ENCODE measurements around the gene TMEM145.
"Not testable (repeated sequence)": the region's sequence is repeated elsewhere in the genome, so short reads cannot be mapped to it uniquely, and the experiment has no call there.

Gene TMEM145

GRCh38 chr19:42339126-42339860 lies 26.2 kb downstream of the TMEM145 start:
- FAIRE-seq, result not testable (repeated sequence)

- FAIRE-seq, result not testable (repeated sequence)
Observed at GRCh38 chr19:42339922-42340321, 26.8 kb downstream of the TMEM145 start.

DNA sequence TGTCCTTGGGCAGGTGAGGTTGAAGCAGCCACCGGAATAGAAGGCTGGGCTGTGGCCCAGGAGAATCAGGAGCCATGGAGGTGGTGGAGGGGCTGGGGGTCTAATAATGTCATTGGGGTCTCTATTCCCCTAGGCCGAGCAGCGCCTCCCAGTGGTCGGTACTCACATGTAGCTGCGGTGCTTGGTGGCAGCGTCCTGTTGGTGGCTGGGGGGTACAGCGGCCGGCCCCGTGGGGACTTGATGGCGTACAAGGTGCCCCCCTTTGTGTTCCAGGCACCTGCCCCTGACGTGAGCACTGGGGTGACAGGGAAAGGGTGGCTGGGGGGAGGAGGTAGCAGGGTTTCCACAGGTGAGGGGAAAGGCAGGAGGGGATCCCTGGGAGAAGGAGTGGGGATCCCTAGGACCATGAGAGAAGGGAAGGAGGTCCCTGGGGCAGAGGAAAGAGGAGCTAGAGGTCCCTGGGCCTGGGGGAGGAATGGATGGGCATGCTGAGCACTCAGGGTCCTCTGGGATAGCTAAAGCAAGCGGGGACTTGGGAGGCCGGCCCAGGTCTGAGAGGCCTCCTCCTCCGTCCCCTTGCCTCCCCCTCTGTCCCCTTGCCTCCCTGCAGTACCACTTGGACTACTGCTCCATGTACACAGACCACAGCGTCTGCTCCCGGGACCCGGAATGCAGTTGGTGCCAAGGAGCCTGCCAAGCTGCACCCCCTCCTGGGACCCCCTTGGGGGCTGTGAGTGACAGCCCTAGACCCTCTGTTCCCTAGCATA lies 30.4 kb downstream of the TMEM145 start:
- no peak for FAIRE-seq

DNA sequence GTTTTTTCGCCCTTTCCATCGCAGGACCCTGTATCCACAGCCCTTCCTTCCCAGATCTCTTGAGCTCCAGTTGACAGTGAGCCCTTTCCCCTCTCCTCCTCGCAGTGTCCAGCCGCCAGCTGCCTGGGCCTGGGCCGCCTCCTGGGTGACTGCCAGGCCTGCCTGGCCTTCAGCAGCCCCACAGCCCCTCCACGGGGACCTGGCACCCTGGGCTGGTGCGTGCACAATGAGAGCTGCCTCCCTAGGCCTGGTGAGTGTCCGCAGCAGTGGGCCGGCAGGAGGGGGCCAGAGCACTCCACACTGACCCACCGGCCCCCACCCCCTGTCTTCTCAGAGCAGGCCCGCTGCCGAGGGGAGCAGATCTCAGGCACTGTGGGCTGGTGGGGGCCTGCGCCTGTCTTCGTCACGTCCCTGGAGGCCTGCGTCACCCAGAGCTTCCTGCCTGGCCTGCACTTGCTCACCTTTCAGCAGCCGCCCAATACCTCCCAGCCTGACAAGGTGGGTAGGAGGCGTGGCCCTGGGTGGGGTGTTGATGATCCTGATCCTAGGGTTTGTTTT lies 31.3 kb downstream of the TMEM145 start:
- no peak for FAIRE-seq

- FAIRE-seq, result no peak
Observed at GRCh38 chr19:42345191-42345812, 32.2 kb downstream of the TMEM145 start.

DNA sequence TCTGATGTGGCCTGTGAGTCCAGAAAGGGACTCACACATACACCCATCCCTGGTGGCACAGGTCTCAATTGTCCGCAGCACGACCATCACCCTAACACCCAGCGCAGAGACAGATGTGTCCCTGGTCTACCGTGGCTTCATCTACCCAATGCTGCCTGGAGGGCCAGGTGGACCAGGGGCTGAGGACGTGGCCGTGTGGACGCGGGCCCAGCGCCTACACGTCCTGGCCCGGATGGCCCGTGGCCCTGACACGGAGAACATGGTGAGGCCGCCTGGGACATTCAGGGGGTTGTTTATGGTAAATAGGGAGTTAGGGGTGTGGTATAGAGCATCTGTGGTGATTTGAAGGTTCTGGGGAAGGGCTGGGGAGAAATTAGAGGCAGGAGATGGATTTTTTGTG lies 35.1 kb downstream of the TMEM145 start:
- FAIRE-seq, result no peak

DNA sequence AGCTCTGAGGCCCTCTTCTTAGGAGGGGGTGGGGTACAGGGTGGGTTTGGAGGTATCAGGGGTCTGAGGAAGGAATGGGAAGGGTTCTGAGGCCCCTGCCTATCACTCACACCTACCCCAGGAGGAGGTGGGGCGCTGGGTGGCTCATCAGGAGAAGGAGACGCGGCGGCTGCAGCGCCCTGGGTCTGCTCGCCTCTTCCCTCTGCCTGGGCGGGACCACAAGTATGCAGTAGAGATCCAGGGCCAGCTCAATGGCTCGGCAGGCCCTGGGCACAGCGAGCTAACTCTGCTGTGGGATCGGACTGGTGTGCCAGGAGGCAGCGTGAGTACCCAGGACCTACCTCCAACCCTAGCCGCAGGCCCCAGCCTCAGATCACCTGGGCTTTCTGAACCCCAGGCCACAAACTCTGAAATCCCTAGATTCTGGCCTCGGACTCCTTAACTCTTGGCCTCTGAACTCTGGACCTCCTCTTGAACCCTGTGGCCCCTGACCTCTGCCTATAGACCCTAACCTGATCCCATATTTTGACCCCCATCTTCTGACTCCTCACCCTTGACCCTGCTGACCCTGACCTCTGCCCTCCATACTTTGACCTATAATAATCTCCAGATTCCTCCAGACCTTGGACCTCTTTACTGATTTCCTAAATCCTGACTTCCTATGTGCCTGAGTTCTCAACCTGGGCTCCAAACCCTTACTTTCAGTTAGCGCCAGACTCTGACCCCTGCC lies 36.4 kb downstream of the TMEM145 start:
- FAIRE-seq, result no peak

- no peak for FAIRE-seq
Observed at GRCh38 chr19:42350417-42350816, 37.3 kb downstream of the TMEM145 start.

- no peak for FAIRE-seq
Observed at GRCh38 chr19:42351079-42351735, 38.1 kb downstream of the TMEM145 start.

DNA sequence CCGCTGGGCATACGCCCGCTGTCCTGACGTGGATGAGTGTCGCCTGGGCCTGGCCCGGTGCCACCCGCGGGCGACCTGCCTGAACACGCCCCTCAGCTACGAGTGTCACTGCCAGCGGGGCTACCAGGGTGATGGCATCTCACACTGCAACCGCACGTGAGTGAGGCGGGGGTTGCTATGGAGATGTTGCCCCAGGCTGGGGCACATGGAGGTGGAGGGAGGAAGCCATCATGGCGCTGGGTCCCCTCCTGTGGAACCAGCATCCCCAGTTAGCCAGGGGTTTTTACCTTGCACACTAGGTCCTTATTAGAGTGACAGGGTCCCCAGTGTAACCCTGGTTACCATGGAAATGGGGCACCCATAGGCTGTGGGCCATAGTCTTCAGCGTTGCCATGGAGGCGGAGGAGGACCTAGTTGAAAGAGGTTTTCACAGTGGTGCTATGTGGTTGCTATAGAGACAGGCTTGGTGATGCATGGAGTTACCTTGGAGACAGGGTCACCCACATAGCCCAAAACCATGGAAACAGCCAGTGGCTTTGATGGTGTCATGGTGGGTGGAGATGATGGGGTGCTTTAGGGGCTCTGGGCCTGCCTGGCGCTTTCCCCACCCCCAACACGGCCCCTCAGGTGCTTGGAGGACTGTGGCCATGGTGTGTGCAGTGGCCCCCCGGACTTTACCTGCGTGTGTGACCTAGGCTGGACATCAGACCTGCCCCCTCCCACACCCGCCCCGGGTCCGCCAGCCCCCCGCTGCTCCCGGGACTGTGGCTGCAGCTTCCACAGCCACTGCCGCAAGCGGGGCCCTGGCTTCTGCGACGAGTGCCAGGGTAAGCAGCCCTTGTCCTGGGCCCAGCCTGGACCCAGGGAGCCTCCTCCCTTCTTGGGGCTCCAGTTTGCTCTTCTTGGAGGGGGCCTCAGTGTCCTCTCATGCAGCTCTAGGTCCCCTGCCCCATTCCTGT lies 39.5 kb downstream of the TMEM145 start:
- FAIRE-seq, result no peak

DNA sequence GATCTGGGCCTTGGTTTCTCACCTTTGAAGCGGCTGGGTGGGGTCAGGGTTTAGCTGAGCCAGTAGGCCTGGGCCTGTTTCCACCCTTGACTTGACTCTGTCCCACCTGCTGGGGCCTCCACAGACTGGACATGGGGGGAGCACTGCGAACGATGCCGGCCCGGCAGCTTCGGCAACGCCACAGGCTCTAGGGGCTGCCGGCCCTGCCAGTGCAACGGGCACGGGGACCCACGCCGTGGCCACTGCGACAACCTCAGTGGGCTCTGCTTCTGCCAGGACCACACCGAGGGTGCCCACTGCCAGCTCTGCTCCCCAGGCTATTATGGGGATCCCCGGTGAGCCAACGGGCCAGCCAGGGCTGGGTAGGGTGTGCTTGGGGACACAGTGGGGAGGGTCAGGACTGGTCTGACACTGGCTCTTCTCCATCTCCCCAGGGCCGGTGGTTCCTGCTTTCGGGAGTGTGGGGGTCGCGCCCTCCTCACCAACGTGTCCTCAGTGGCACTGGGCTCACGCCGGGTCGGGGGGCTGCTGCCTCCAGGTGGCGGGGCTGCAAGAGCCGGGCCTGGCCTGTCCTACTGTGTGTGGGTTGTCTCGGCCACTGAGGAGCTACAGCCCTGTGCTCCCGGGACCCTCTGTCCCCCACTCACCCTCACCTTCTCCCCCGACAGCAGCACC lies 40.4 kb downstream of the TMEM145 start:
- FAIRE-seq, result no peak

GRCh38 chr19:42355896-42356295 lies 42.8 kb downstream of the TMEM145 start:
- no peak for FAIRE-seq

DNA sequence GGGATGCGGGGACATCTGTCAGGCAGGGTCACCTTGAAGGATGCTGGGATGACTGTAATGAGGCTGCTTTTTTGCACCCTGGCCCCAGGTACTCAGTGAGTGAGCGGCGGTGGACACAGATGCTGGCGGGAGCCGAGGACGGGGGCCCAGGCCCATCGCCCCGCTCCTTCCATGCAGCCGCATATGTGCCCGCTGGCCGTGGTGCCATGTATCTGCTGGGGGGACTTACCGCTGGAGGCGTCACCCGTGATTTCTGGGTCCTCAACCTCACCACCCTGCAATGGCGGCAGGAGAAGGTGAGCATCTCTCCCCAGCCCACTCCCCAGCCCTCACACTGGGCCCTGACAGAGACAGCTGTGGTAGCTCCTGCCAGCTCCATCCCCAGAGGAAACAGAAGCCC lies 43.6 kb downstream of the TMEM145 start:
- no peak for FAIRE-seq

GRCh38 chr19:42357290-42357689 lies 44.2 kb downstream of the TMEM145 start:
- FAIRE-seq, result no peak

GRCh38 chr19:42360787-42361544 lies 47.9 kb downstream of the TMEM145 start:
- no peak for FAIRE-seq

DNA sequence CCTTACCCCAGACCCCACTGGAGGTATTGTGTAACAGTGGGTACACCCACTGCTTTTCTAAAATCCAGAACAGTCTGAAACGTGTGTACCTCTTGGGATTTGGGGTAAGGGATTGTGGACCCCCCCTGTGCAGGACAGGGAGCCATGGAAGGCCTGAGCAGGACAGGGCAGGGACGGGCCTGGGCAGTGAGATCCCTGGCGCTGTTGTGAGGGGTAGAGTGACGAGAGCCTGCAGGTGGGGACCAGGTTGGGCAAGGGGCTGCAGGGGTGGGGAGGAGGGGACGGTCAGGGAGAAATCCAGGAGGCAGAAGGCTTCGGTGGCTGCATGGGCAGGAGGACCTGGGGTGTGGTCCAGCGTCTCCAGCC lies 48.4 kb downstream of the TMEM145 start:
- no peak for FAIRE-seq

DNA sequence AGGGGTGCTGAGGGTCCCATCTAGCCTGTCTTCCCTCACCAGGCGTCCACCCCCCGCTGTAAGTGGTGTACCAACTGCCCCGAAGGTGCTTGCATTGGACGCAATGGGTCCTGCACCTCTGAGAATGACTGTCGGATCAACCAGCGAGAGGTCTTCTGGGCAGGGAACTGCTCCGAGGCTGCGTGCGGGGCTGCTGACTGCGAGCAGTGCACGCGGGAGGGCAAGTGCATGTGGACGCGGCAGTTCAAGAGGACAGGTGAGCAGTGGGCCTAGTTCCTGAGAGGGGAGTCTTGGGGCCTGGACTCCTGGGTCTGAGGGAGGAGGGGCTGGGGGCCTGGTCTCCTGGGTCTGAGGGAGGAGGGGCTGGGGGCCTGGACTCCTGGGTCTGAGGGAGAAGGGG lies 49.2 kb downstream of the TMEM145 start:
- FAIRE-seq, result no peak

DNA sequence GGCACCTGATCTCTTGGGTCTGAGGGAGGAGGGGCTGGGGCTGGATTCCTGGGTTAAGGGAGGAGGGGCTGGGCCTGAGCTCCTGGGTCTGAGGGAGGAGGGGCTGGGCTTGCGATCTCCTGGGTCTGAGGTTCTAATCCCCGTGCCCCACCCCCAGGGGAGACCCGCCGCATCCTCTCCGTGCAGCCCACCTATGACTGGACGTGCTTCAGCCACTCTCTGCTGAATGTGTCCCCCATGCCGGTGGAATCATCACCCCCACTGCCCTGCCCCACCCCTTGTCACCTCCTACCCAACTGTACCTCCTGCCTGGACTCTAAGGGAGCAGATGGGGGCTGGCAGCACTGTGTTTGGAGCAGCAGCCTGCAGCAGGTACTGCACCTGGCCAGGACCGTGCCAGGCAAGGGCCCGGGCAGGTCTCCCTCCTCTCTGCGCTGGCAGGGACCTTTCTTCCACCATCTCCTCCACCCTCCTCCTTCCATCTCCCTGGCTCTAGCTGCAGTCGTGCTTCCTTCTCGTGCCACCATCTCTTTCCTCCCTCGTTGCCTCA lies 49.9 kb downstream of the TMEM145 start:
- no peak for FAIRE-seq

DNA sequence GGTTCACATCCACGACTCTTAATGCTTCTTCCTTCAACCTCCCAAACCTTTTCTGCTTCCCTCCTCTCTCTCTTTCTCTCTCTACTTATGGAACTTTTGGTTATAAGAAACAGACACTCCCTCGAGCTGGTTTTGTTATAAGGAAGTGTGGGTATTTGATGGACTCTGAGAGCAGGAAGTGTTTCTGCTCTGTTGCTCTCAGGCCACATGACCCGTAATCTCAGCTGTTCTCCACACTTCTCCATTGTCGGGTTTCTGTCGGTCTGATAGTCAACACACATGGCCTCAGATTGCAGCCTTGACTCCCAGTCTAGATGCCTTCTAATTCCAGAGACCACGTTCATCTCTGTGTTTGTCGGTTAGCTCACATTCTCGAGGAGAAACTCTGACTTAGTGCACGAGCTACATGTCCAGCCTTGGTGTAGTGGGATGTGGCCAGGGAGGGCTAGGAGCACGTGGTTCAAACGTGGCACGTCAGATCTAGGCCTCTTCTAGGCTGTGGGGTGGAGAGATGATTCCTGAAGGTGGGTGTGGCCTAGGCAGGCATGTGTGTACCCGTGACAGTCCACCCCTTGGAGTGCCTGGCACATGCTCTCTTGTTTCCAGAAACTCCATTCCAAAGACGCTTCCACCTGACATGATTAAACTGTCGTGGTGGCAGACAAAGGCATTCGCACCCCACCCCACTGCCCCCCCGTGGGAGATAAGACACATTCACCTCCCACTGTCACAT lies 50.7 kb downstream of the TMEM145 start:
- FAIRE-seq, result no peak
